Panc1 (cell line): ENCODE data around the gene TRIP10.

Experiments used
- CTCF ChIP-seq: fragments of 450-650 bp; IDR thresholded peaks from 2 replicates; pipeline ENCODE4 v1.5.1; 2017; ENCODE audit warnings: mild to moderate bottlenecking
- POLR2AphosphoS5 ChIP-seq: IDR thresholded peaks from 2 replicates; pipeline ENCODE4 v1.6.1; 2012; ENCODE audit warnings: mild to moderate bottlenecking, low read depth, low read length, moderate library complexity

- TF ChIP-seq POLR2AphosphoS5: no peak
- TF ChIP-seq CTCF: no peak
Measured at GRCh38 chr19:6739390-6739882, at the start of gene TRIP10.
